OCI-LY1 (cell line): Measurements from ENCODE around the gene GAK.

Source experiments
- H2AFZ ChIP-seq: fragments of 200-600 bp; sonication (generic), shearing (Covaris generic); 2 replicates; pipeline ENCODE4 v1.6.0; 2014; ENCODE audit warnings: antibody characterized with exemption, mild to moderate bottlenecking, low read length
- H3F3A ChIP-seq: fragments of 200-600 bp; sonication (generic), shearing (Covaris generic); 2 replicates; pipeline ENCODE4 v1.6.0; 2014; ENCODE audit warnings: mild to moderate bottlenecking, antibody characterized with exemption, low read length, moderate library complexity; ENCODE audit not compliant: insufficient read depth
- H3K27ac ChIP-seq: fragments of 200-600 bp; sonication (generic); 2 replicates; pipeline ENCODE4 v1.5.1; 2014; ENCODE audit warnings: low read length, mixed run types, mild to moderate bottlenecking, low read depth; ENCODE audit not compliant: poor library complexity, severe bottlenecking
- H3K27me3 ChIP-seq: fragments of 200-600 bp; sonication (generic); 2 replicates; pipeline ENCODE4 v1.6.0; 2014; ENCODE audit warnings: antibody characterized with exemption, mild to moderate bottlenecking, low read length, moderate library complexity; ENCODE audit not compliant: insufficient read depth
- H3K36me3 ChIP-seq: fragments of 200-600 bp; sonication (generic); 2 replicates; pipeline ENCODE4 v1.6.1; 2014; ENCODE audit warnings: mild to moderate bottlenecking, antibody characterized with exemption, low read length, moderate library complexity, mixed read lengths; ENCODE audit not compliant: insufficient read depth
- H3K4me1 ChIP-seq: fragments of 200-600 bp; sonication (generic); 2 replicates; pipeline ENCODE4 v1.5.1; 2014; ENCODE audit warnings: mild to moderate bottlenecking, low read length, moderate library complexity; ENCODE audit not compliant: insufficient read depth, severe bottlenecking
- H3K4me2 ChIP-seq: fragments of 200-600 bp; sonication (generic), shearing (Covaris generic); 2 replicates; pipeline ENCODE4 v1.6.1; 2014; ENCODE audit warnings: low read length
- H3K4me3 ChIP-seq: fragments of 200-600 bp; sonication (generic); 2 replicates; pipeline ENCODE4 v1.5.1; 2014; ENCODE audit warnings: low read length, low read depth, mild to moderate bottlenecking, mixed read lengths; ENCODE audit not compliant: poor library complexity, severe bottlenecking
- H3K79me2 ChIP-seq: fragments of 200-600 bp; shearing (Covaris generic); 2 replicates; pipeline ENCODE4 v1.6.1; 2016; ENCODE audit warnings: mixed run types, low read length, mixed read lengths; ENCODE audit not compliant: insufficient read depth
- H3K9ac ChIP-seq: fragments of 200-600 bp; sonication (generic), shearing (Covaris generic); 2 replicates; pipeline ENCODE4 v1.6.1; 2014; ENCODE audit warnings: mild to moderate bottlenecking, low read length, mixed read lengths
- H3K9me2 ChIP-seq: fragments of 200-600 bp; sonication (generic), shearing (Covaris generic); 2 replicates; pipeline ENCODE4 v1.6.1; 2014; ENCODE audit warnings: low read depth, mild to moderate bottlenecking, low read length, mixed read lengths
- H3K9me3 ChIP-seq: fragments of 200-600 bp; shearing (Covaris generic); 2 replicates; pipeline ENCODE4 v1.6.1; 2014; ENCODE audit warnings: low read length, mixed read lengths
- H4K20me1 ChIP-seq: fragments of 200-600 bp; sonication (generic), shearing (Covaris generic); 2 replicates; pipeline ENCODE4 v1.6.0; 2016; ENCODE audit warnings: mild to moderate bottlenecking, low read length; ENCODE audit not compliant: insufficient read depth
- EZH2 ChIP-seq: fragments of 200-600 bp; sonication (generic), shearing (Covaris generic); IDR thresholded peaks from 2 replicates; pipeline ENCODE4 v1.8.0; 2017; ENCODE audit warnings: borderline replicate concordance, mixed run types, mild to moderate bottlenecking, antibody characterized with exemption, low read length, moderate library complexity, mixed read lengths
- TF ChIP-seq, protein P1 (sequence below): fragments of 200-600 bp; sonication (generic), shearing (Covaris generic); IDR thresholded peaks from 2 replicates; pipeline ENCODE4 v1.5.1; 2017; ENCODE audit warnings: mild to moderate bottlenecking, antibody characterized with exemption, low read length, moderate library complexity, mixed read lengths

The GAK gene

DNA sequence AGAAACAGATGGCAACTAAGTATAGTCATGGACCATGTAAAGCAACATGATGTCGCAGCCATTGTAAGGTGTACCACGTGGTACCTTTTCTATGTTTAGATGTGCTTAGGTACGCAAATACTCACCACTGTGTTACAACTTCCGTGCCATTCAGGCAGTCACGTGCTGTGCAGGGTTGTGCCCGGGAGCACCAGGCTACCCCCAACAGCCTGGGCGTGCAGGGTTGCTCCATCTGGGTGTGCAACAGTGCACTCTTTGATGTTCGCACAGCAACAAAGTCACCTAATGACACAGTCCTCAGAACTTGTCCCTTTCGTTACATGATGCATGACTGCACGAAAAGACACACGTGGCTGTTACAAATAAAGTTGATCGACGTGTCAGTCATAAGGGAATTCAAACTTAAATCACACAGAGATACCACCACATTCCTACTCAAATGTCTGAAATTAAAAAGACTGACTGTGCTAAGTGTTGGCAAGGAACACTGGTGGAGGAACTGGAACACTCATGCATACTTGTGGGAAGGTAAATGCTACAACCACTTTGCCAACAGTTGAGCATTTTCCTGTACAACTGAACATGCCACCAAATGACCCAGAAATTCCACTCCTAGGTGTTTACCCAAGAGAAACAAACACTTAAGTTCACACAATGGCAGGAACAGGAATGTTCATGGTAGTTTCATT lies 130.5 kb downstream of the GAK start:
- no peak overlapping the region for H2AFZ ChIP-seq
- no peak overlapping the region for H3K27ac ChIP-seq
- TF ChIP-seq, protein P1, sequence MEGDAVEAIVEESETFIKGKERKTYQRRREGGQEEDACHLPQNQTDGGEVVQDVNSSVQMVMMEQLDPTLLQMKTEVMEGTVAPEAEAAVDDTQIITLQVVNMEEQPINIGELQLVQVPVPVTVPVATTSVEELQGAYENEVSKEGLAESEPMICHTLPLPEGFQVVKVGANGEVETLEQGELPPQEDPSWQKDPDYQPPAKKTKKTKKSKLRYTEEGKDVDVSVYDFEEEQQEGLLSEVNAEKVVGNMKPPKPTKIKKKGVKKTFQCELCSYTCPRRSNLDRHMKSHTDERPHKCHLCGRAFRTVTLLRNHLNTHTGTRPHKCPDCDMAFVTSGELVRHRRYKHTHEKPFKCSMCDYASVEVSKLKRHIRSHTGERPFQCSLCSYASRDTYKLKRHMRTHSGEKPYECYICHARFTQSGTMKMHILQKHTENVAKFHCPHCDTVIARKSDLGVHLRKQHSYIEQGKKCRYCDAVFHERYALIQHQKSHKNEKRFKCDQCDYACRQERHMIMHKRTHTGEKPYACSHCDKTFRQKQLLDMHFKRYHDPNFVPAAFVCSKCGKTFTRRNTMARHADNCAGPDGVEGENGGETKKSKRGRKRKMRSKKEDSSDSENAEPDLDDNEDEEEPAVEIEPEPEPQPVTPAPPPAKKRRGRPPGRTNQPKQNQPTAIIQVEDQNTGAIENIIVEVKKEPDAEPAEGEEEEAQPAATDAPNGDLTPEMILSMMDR: no peak
- TF ChIP-seq EZH2: no peak
- H3K36me3 ChIP-seq: no peaks in the 10 kb centered on the region
- no peaks in the 10 kb centered on the region for H3K9me3 ChIP-seq
- no peaks in the 10 kb centered on the region for H3K9me2 ChIP-seq
- H4K20me1 ChIP-seq: no peaks in the 10 kb centered on the region
- peaks cover 5% of the 10 kb centered on the region for H3K4me1 ChIP-seq
- H3K4me3 ChIP-seq: no peak overlapping the region
- no peaks in the 10 kb centered on the region for H3F3A ChIP-seq
- H3K4me2 ChIP-seq: no peak overlapping the region
- H3K79me2 ChIP-seq: no peaks in the 10 kb centered on the region
- H3K9ac ChIP-seq: no peak overlapping the region
- H3K27me3 ChIP-seq: no peaks in the 10 kb centered on the region
